Breast epithelium (tissue), 3 donors: ENCODE data around the gene AOX1.

Experiments used
- CTCF ChIP-seq, 3 donors: fragments of 450-650 bp; IDR thresholded peaks; one replicate each; pipeline ENCODE4 v1.5.1; 2016 to 2017; ENCODE audit warnings: antibody characterized with exemption in 3 of 3, mild to moderate bottlenecking in 3 of 3, moderate library complexity in 3 of 3
- POLR2A ChIP-seq: fragments of 450-650 bp; IDR thresholded peaks from one replicate; pipeline ENCODE4 v1.6.1; 2016; ENCODE audit warnings: antibody characterized with exemption, mild to moderate bottlenecking, moderate library complexity

GRCh38 chr2:200705305-200706041, 119.7 kb downstream of the AOX1 start:
- TF ChIP-seq CTCF (IDR thresholded peaks at IDR 0.05) = no peak
- TF ChIP-seq POLR2A = no peak
